AG04450 (cell line): ENCODE results near the gene RASA2. TPM values are rescaled to one million over a fixed set of nuclear protein-coding genes. Genes with fewer than 3 reads are reported as not detected.

Experiments
- CTCF ChIA-PET: fragments of 300-600, 350-600 bp; formaldehyde crosslinking; extraction: SDS; loops from one replicate; lab custom pipeline; 2022; ENCODE audit warnings: antibody characterized with exemption, inconsistent platforms; lab: Charles Lee
- POLR2A ChIA-PET: fragments of 350-600 bp; formaldehyde crosslinking; extraction: SDS; loops from one replicate; lab custom pipeline; 2021; ENCODE audit warnings: antibody characterized with exemption, inconsistent platforms; lab: Yijun Ruan, JAX
- DNase-seq: peaks from one replicate; pipeline ENCODE4 v3.0.0-alpha.2; 2011; ENCODE audit warnings: low read depth, low spot score
- H3K27ac ChIP-seq: one replicate; pipeline ENCODE4 v1.5.1; 2012; ENCODE audit warnings: low read depth, low read length, control low read depth
- H3K27me3 ChIP-seq: one replicate; pipeline ENCODE4 v1.6.0; 2012; ENCODE audit warnings: low read length; ENCODE audit not compliant: control insufficient read depth, insufficient read depth
- H3K4me3 ChIP-seq: 2 replicates; pipeline ENCODE4 v1.5.1; 2011; ENCODE audit warnings: mild to moderate bottlenecking, low read depth, low read length, control low read depth
- H3K9me3 ChIP-seq: 2 replicates; pipeline ENCODE4 v1.5.1; 2012; ENCODE audit warnings: low read length; ENCODE audit not compliant: control insufficient read depth, insufficient read depth
- polyA minus RNA-seq: library from RNA; depleted of rRNA, polyadenylated mRNA; stranded (reverse); fragments of >200 nt; gene quantifications from 2 replicates; pipeline ENCODE4 v1.2.3, GENCODE V29; 2011; rRNA and poly(A)+ RNA removed
- polyA plus RNA-seq: library from polyadenylated mRNA; depleted of rRNA; stranded (reverse); fragments of >200 nt; gene quantifications from 2 replicates; pipeline ENCODE4 v1.2.3, GENCODE V29; 2011; rRNA removed
- TF ChIP-seq, protein P1 (sequence below): IDR thresholded peaks from 2 replicates; pipeline ENCODE4 v1.5.1; 2011; ENCODE audit warnings: low read depth, low read length, control low read depth, inconsistent platforms

RASA2 gene, protein sequence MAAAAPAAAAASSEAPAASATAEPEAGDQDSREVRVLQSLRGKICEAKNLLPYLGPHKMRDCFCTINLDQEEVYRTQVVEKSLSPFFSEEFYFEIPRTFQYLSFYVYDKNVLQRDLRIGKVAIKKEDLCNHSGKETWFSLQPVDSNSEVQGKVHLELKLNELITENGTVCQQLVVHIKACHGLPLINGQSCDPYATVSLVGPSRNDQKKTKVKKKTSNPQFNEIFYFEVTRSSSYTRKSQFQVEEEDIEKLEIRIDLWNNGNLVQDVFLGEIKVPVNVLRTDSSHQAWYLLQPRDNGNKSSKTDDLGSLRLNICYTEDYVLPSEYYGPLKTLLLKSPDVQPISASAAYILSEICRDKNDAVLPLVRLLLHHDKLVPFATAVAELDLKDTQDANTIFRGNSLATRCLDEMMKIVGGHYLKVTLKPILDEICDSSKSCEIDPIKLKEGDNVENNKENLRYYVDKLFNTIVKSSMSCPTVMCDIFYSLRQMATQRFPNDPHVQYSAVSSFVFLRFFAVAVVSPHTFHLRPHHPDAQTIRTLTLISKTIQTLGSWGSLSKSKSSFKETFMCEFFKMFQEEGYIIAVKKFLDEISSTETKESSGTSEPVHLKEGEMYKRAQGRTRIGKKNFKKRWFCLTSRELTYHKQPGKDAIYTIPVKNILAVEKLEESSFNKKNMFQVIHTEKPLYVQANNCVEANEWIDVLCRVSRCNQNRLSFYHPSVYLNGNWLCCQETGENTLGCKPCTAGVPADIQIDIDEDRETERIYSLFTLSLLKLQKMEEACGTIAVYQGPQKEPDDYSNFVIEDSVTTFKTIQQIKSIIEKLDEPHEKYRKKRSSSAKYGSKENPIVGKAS
- polyA plus RNA-seq: 7.7 and 11.6 TPM in 2 replicates
- 8.7 and 15.6 TPM in 2 replicates for polyA minus RNA-seq

DNA sequence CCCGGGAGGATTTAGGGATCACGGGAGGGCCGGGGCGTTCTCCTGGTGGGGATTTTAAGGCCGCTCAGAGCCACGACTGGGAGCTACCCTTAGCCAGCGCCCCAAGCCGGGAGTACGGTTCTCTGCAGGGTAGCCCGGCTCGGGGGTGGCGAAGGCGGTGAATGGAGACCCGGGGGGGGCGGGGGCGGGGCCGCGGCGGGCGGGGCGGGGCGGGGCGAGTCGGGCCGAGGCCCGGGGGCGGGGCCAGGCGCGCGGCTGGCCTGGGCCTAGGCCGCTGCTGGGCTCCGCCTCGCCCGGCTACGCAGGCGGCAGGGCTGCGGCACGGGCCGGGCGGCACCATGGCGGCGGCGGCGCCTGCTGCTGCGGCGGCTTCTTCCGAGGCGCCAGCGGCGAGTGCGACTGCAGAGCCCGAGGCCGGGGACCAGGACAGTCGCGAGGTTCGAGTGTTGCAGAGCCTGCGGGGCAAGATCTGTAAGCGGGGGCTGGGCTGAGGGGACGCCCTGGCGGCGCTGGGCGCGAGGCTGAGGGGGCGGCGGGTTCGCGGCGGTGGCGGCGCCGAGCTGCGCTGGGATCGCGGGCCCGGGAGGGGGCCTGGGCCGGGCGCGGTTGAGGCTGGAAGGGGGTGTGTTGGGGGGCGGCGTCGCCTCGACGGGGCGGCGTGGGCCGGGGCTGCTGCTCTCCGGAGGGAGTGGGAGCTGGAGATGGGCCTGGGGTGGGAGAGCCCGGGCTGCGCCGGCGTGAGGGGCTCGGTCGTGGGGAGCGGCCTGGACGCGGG is at the start of gene RASA2:
TSS of gene RASA2 (plus strand) at position 282 of the 775 bp plus-strand sequence. CDS start at position 339, 57 bp downstream.
- CTCF ChIA-PET: interaction anchor here (1.6 to 2.8 kb wide), 2 partner anchors 22 to 27 kb away, joined by 3 to 12 read pairs; no protein-coding TSS in a partner anchor
- POLR2A ChIA-PET: interaction anchor here (0.6 to 0.9 kb wide), 4 partner anchors 10 to 119 kb away, joined by 3 to 8 read pairs (median 5); no protein-coding TSS in a partner anchor
- H3K9me3 ChIP-seq: no peaks in the 10 kb centered on the region
- DNase-seq: no peak
- TF ChIP-seq, protein P1, sequence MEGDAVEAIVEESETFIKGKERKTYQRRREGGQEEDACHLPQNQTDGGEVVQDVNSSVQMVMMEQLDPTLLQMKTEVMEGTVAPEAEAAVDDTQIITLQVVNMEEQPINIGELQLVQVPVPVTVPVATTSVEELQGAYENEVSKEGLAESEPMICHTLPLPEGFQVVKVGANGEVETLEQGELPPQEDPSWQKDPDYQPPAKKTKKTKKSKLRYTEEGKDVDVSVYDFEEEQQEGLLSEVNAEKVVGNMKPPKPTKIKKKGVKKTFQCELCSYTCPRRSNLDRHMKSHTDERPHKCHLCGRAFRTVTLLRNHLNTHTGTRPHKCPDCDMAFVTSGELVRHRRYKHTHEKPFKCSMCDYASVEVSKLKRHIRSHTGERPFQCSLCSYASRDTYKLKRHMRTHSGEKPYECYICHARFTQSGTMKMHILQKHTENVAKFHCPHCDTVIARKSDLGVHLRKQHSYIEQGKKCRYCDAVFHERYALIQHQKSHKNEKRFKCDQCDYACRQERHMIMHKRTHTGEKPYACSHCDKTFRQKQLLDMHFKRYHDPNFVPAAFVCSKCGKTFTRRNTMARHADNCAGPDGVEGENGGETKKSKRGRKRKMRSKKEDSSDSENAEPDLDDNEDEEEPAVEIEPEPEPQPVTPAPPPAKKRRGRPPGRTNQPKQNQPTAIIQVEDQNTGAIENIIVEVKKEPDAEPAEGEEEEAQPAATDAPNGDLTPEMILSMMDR: no peak
- peak within 1 kb of the TSS; percentile 75 for H3K27ac ChIP-seq
- peak within 1 kb of the TSS; percentile 76 for H3K4me3 ChIP-seq
- no peaks in the 10 kb centered on the region for H3K27me3 ChIP-seq

DNA sequence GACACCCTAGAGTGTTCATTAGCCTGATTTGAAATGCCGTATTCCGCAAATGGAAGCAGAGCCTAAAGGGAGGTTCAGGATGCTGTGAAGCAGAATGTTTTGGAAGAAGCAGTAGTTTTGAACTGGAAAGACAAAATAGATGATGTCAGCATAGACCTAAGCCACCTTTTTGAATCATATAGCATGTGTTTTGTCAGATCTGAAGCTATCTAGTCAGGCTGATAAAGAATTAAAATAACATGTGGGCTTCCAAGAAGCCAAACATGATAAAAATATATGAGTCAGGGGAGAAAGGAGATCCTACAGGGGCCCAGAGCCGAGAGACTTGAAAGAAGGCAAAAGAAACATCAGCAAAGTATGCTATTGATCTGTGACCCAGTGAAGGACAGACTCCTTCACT is 47.2 kb upstream of the RASA2 start:
- no peak overlapping the region for H3K27ac ChIP-seq
- no peaks in the 10 kb centered on the region for H3K27me3 ChIP-seq
- peaks cover 12% of the 10 kb centered on the region; the same call in 1 of the 2 replicates for H3K9me3 ChIP-seq
- TF ChIP-seq, protein P1: no peak
- CTCF ChIA-PET: interaction anchor here (0.8 to 3.0 kb wide), 5 partner anchors 8 to 27 kb away, joined by 3 to 18 read pairs (median 7); no protein-coding TSS in a partner anchor
- no peak overlapping the region for H3K4me3 ChIP-seq
- no peak for DNase-seq
- POLR2A ChIA-PET: no interaction called here

DNA sequence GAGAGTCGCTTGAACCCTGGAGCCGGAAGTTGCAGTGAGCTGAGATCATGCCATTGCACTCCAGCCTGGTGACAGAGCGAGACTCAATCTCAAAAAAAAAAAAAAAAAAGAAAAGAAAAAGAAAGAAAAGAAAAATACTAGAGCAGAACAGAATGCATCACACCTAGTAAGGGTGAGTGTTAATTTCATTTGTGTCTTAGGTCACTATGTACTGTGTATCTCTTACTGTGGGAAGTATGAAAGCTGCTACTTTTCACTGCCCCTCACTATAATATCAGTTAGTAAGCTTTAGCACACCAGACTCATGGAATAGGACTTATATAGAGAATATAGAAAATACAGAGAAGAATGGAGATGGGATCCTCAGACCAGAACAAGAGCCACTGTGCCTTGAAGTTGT is 45.9 kb upstream of the RASA2 start:
- Histone ChIP-seq H3K9me3 (peaks cover 19% of the 10 kb centered on the region; the same call in 1 of the 2 replicates), H3K27me3 (no peaks in the 10 kb centered on the region), H3K4me3 (no peak overlapping the region), H3K27ac (peak overlapping the region; percentile 58)
- POLR2A ChIA-PET: interaction anchor here (0.7 to 1.7 kb wide), 4 partner anchors 28 to 60 kb away, joined by 3 to 14 read pairs (median 10); no protein-coding TSS in a partner anchor
- DNase-seq: no peak
- TF ChIP-seq, protein P1: no peak
- CTCF ChIA-PET: interaction anchor here (0.6 to 3.1 kb wide), 13 partner anchors 9 to 1695 kb away, joined by 3 to 18 read pairs (median 6); no protein-coding TSS in a partner anchor

DNA sequence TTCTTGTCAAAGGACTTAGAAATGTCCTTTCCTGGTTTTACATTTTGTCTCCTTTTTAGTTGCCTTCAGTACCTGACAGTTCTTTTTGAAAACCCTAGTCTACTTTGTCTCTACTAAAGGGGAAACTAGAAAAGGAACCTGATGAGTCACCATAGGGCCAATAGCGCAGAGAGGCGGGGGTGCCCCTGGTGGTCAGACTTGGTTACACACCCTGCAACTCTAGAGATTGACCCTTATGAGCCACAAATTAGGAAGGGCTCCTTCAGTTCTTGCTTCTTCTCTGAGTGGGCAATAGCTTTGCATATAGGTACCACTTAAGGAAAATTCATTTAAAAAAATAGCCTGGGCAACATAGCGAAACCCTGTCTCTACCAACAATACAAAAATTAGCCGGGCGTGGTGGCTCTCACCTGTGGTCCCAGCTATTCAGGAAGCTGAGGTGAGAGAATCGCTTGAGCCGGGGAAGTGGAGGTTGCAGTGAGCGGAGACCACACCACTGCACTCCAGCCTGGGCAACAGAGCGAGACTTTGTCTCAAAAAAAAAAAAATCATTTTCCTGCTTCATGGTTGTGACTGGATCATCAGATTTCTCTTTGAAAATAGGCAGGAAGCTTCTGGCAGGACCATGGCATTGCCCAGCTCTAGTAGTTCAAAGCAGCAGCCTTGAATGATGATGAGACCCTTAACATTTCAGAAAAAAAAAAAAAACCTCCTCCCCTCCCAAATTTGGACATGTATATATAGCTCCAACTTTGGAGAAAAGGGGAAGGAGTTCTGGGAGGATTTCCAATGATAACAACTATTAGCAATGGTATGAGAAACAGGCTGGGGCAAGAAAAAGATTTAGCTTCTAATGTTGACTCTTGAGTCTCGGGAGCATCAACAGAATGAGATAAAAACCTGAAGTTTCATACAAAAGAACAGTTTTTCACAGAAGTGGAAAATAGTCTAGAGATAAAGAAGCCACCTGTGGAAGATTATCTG is 45.2 kb upstream of the RASA2 start:
- H3K27me3 ChIP-seq: no peaks in the 10 kb centered on the region
- H3K9me3 ChIP-seq: peaks cover 19% of the 10 kb centered on the region; the same call in 1 of the 2 replicates
- peak; percentile 67 for DNase-seq
- POLR2A ChIA-PET: interaction anchor here (0.7 to 1.7 kb wide), 9 partner anchors 14 to 210 kb away, joined by 3 to 14 read pairs (median 6); partner anchors contain the start of gene ZBTB38
- TF ChIP-seq, protein P1: peak; percentile 74
- CTCF ChIA-PET: interaction anchor here (0.6 to 3.1 kb wide), 17 partner anchors 10 to 138 kb away, joined by 3 to 18 read pairs (median 6); no protein-coding TSS in a partner anchor
- H3K4me3 ChIP-seq: no peak overlapping the region
- peak overlapping the region; percentile 83 for H3K27ac ChIP-seq
